Heart left ventricle (tissue), 13 donors: Measurements from ENCODE around the gene UBE2QL1.

Source experiments
- POLR2A ChIP-seq, 2 donors: fragments of 450-650 bp; IDR thresholded peaks; one replicate each; pipeline ENCODE4 v1.6.1; 2017; ENCODE audit warnings: antibody characterized with exemption in 2 of 2, mild to moderate bottlenecking in 2 of 2, moderate library complexity in 2 of 2
- TF ChIP-seq, protein P1 (sequence below), 12 donors: fragments of 200-600 bp; sonication (generic) in 4 of 12; IDR thresholded peaks; one replicate each; pipeline versions ENCODE4 v1.5.0 to v1.8.0; 2018 to 2022; ENCODE audit warnings: antibody characterized with exemption in 12 of 12, mild to moderate bottlenecking in 5 of 12
- donor health status: ischemic (EF 13 %, LVEDD 7.1; RV severe dilation, severe dysfunction).
- donor health status: DM: no; HTN: yes; CAD: no.
- donor health status: DM: no; HTN: no; CAD: no.
- donor health status: ischemic (EF 25% LVEDD 6.9; RV normal size, moderate dysfunction).
- donor health status: ischemic (EF 25% LVEDD 5.7; RV mildly dilated, moderate dysfunction).
- donor health status: ischemic (EF 35%, LVEDD 5.7; RV mildly dilated, moderate dysfunction).
- donor health status: nonischemic (EF 11% LVEDD 7.7; RV severe dilation, severe dysfunction).
- donor health status: DM: yes; HTN: yes; CAD: no.
- donor health status: PGD.
- donor health status: ischemic (EF 29% LVEDD 5.4; RV normal size, mild dysfunction).
- donor health status: nonischemic (EF 23%, LVEDD 6.1; RV moderate dilation, normal function).

- TF ChIP-seq, protein P1, sequence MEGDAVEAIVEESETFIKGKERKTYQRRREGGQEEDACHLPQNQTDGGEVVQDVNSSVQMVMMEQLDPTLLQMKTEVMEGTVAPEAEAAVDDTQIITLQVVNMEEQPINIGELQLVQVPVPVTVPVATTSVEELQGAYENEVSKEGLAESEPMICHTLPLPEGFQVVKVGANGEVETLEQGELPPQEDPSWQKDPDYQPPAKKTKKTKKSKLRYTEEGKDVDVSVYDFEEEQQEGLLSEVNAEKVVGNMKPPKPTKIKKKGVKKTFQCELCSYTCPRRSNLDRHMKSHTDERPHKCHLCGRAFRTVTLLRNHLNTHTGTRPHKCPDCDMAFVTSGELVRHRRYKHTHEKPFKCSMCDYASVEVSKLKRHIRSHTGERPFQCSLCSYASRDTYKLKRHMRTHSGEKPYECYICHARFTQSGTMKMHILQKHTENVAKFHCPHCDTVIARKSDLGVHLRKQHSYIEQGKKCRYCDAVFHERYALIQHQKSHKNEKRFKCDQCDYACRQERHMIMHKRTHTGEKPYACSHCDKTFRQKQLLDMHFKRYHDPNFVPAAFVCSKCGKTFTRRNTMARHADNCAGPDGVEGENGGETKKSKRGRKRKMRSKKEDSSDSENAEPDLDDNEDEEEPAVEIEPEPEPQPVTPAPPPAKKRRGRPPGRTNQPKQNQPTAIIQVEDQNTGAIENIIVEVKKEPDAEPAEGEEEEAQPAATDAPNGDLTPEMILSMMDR (IDR thresholded peaks at IDR 0.05), result no peak
- TF ChIP-seq POLR2A (IDR thresholded peaks at IDR 0.05), result no peak
Observed at GRCh38 chr5:6418679-6419276, 29.9 kb upstream of the UBE2QL1 start.
